Mesendoderm (in vitro differentiated cells): ENCODE data around the gene TAF6L.

Experiments used
- DNase-seq: peaks from one replicate; pipeline ENCODE4 v3.0.0; 2013
- H2AK5ac ChIP-seq: 2 replicates; pipeline ENCODE4 v1.6.1; 2013; ENCODE audit warnings: low read length, inconsistent platforms
- H2BK120ac ChIP-seq: 2 replicates; pipeline ENCODE4 v1.6.1; 2013; ENCODE audit warnings: low read depth, mild to moderate bottlenecking, low read length, moderate library complexity, mixed read lengths
- H2BK15ac ChIP-seq: replicated peaks from 2 replicates; pipeline ENCODE4 v1.6.1; 2013; ENCODE audit warnings: low read depth, mild to moderate bottlenecking, moderate library complexity
- H2BK5ac ChIP-seq: 2 replicates; pipeline ENCODE4 v1.6.1; 2013; ENCODE audit warnings: low read length, inconsistent platforms
- H3K18ac ChIP-seq: 2 replicates; pipeline ENCODE4 v1.6.1; 2013; ENCODE audit warnings: mild to moderate bottlenecking, low read length, mixed read lengths
- H3K23ac ChIP-seq: one replicate; pipeline ENCODE4 v1.6.1; 2013; ENCODE audit warnings: low read length
- H3K27ac ChIP-seq: 2 replicates; pipeline ENCODE4 v1.5.1; 2013; ENCODE audit warnings: low read depth, mild to moderate bottlenecking, inconsistent platforms, low read length, moderate library complexity
- H3K27me3 ChIP-seq: 2 replicates; pipeline ENCODE4 v1.6.1; 2013; ENCODE audit warnings: low read length, control low read depth, mild to moderate bottlenecking, inconsistent platforms; ENCODE audit not compliant: insufficient read depth, poor library complexity
- H3K36me3 ChIP-seq: 2 replicates; pipeline ENCODE4 v1.6.1; 2013; ENCODE audit warnings: low read length, inconsistent platforms; ENCODE audit not compliant: control insufficient read depth, insufficient read depth
- H3K4ac ChIP-seq: one replicate; pipeline ENCODE4 v1.6.1; 2013; ENCODE audit warnings: low read depth, mild to moderate bottlenecking, low read length, moderate library complexity
- H3K4me1 ChIP-seq: 2 replicates; pipeline ENCODE4 v1.6.1; 2013; ENCODE audit warnings: low read depth, low read length, inconsistent platforms; ENCODE audit not compliant: control insufficient read depth
- H3K4me2 ChIP-seq: 2 replicates; pipeline ENCODE4 v1.6.1; 2013; ENCODE audit warnings: low read length
- H3K4me3 ChIP-seq: 2 replicates; pipeline ENCODE4 v1.5.1; 2013; ENCODE audit warnings: mild to moderate bottlenecking, low read length
- H3K56ac ChIP-seq: one replicate; pipeline ENCODE4 v1.6.1; 2013; ENCODE audit warnings: low read length
- H3K79me1 ChIP-seq: 2 replicates; pipeline ENCODE4 v1.6.1; 2013; ENCODE audit warnings: low read length, inconsistent platforms
- H3K79me2 ChIP-seq: 2 replicates; pipeline ENCODE4 v1.6.1; 2013; ENCODE audit warnings: mild to moderate bottlenecking, low read length; ENCODE audit not compliant: control insufficient read depth, insufficient read depth
- H3K9ac ChIP-seq: 2 replicates; pipeline ENCODE4 v1.6.1; 2013; ENCODE audit warnings: low read length, inconsistent platforms
- H4K5ac ChIP-seq: one replicate; pipeline ENCODE4 v1.6.1; 2013; ENCODE audit warnings: low read length
- H4K8ac ChIP-seq: one replicate; pipeline ENCODE4 v1.6.1; 2013; ENCODE audit warnings: low read depth, mild to moderate bottlenecking, control low read depth, low read length, moderate library complexity
- WGBS: extraction: QIAGEN DNeasy Blood & Tissue Kit; methylation state at CpG from one replicate; pipeline ENCODE4 v1.1.7; 2013; ENCODE audit warnings: low lambda C conversion rate, missing lambda C conversion rate; ENCODE audit not compliant: insufficient coverage; ENCODE audit errors: extremely low coverage; 5-methylcytosine and 5-hydroxymethylcytosine counted together

TAF6L gene

DNA sequence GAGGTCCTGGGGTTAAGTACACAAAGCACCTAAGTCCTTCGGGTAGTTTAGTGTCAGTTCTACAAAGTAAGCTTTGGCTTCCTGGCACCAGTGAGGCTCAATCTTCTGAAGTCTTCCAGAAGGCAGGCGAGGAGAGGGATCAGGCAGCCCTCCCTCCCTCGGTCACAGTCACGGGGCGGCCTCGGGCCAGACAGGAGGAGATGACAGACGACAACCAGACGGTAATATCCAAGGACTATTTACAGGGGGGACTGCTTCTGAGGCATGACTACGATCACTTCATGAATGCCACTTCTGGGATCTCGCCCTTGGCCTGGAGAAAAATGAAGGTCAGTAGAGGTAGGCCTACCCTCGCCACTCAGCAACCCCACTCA, 21.0 kb downstream of the TAF6L start:
- Histone ChIP-seq H2BK15ac (no peak overlapping the region), H3K79me2 (peaks cover 28% of the 10 kb centered on the region), H3K18ac (no peak overlapping the region), H3K4me2 (no peak overlapping the region), H2BK5ac (no peak overlapping the region), H3K79me1 (peaks cover 16% of the 10 kb centered on the region), H3K4me1 (peaks cover 2% of the 10 kb centered on the region), H3K56ac (peak overlapping the region; percentile 63), H4K5ac (no peak overlapping the region), H3K4ac (no peak overlapping the region), H2AK5ac (no peak overlapping the region), H3K27me3 (no peaks in the 10 kb centered on the region), H3K9ac (peak overlapping the region; percentile 42), H4K8ac (no peak overlapping the region), H3K27ac (peak overlapping the region; percentile 30), H3K4me3 (no peak overlapping the region), H2BK120ac (no peak overlapping the region), H3K36me3 (peaks cover 22% of the 10 kb centered on the region), H3K23ac (no peak overlapping the region)
- DNase-seq: peak; percentile 57
- no CpG with 5 or more reads among the region's 11 CpGs for WGBS

- H3K4me1 ChIP-seq: peaks cover 2% of the 10 kb centered on the region
- peaks cover 22% of the 10 kb centered on the region for H3K79me2 ChIP-seq
- H2BK5ac ChIP-seq: no peak overlapping the region
- no peak overlapping the region for H3K4ac ChIP-seq
- no peak overlapping the region for H3K4me2 ChIP-seq
- H2AK5ac ChIP-seq: no peak overlapping the region
- H3K27me3 ChIP-seq: no peaks in the 10 kb centered on the region
- no peak overlapping the region for H3K56ac ChIP-seq
- H3K4me3 ChIP-seq: no peak overlapping the region
- no peak overlapping the region for H3K23ac ChIP-seq
- H3K9ac ChIP-seq: no peak overlapping the region
- no peak overlapping the region for H2BK15ac ChIP-seq
- no peak overlapping the region for H3K27ac ChIP-seq
- no peak overlapping the region for H3K18ac ChIP-seq
- H4K5ac ChIP-seq: no peak overlapping the region
- H3K79me1 ChIP-seq: peaks cover 9% of the 10 kb centered on the region
- WGBS: no CpG with 5 or more reads among the region's 8 CpGs
- H2BK120ac ChIP-seq: no peak overlapping the region
- no peak for DNase-seq
- H4K8ac ChIP-seq: no peak overlapping the region
- peaks cover 21% of the 10 kb centered on the region for H3K36me3 ChIP-seq
These were observed 23.1 kb downstream of the TAF6L start for GRCh38 chr11:62794201-62794775.

GRCh38 chr11:62796281-62796680, 25.1 kb downstream of the TAF6L start:
- H3K18ac ChIP-seq: no peak overlapping the region
- peaks cover 31% of the 10 kb centered on the region for H3K36me3 ChIP-seq
- no peak overlapping the region for H2BK15ac ChIP-seq
- DNase-seq: peak; percentile 63
- peaks cover 2% of the 10 kb centered on the region for H3K79me1 ChIP-seq
- no peak overlapping the region for H4K8ac ChIP-seq
- no peaks in the 10 kb centered on the region for H3K27me3 ChIP-seq
- no CpG with 5 or more reads among the region's 7 CpGs for WGBS
- H3K4me1 ChIP-seq: no peaks in the 10 kb centered on the region
- no peak overlapping the region for H3K27ac ChIP-seq
- H2BK5ac ChIP-seq: no peak overlapping the region
- H3K23ac ChIP-seq: no peak overlapping the region
- no peak overlapping the region for H2AK5ac ChIP-seq
- no peak overlapping the region for H3K9ac ChIP-seq
- no peak overlapping the region for H4K5ac ChIP-seq
- no peak overlapping the region for H3K4me3 ChIP-seq
- no peak overlapping the region for H3K56ac ChIP-seq
- H3K4ac ChIP-seq: no peak overlapping the region
- no peak overlapping the region for H2BK120ac ChIP-seq
- no peak overlapping the region for H3K4me2 ChIP-seq
- peaks cover 4% of the 10 kb centered on the region for H3K79me2 ChIP-seq

DNA sequence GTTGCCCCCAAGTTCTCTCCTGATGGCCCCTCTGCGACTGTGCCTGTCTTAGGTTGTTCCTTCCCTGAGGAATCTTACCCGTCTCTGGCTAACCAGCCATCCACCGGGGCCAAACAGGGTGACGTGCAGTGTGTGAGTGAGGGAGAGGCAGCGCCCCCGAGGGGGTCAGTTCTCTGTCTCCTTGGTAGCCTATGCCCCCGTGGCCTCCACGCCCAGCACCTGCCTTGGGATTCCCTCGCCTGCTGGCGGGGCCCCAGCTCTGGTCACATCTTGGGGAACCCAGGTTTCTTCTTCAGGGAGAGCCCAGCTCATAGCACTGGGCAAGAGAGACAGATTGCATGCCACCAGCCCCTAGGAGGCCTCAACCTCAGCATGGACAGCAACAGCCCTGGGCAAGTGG, 28.3 kb downstream of the TAF6L start:
- H4K8ac ChIP-seq: no peak overlapping the region
- no peaks in the 10 kb centered on the region for H3K27me3 ChIP-seq
- H3K79me1 ChIP-seq: peaks cover 11% of the 10 kb centered on the region
- peaks cover 29% of the 10 kb centered on the region for H3K36me3 ChIP-seq
- no peak overlapping the region for H3K56ac ChIP-seq
- no peak overlapping the region for H3K4me3 ChIP-seq
- no peak overlapping the region for H3K18ac ChIP-seq
- no peak overlapping the region for H2BK15ac ChIP-seq
- peaks cover 3% of the 10 kb centered on the region for H3K4me1 ChIP-seq
- no peak overlapping the region for H3K9ac ChIP-seq
- H3K79me2 ChIP-seq: peaks cover 13% of the 10 kb centered on the region
- WGBS: no CpG with 5 or more reads among the region's 10 CpGs
- no peak overlapping the region for H2BK5ac ChIP-seq
- H4K5ac ChIP-seq: no peak overlapping the region
- no peak overlapping the region for H3K27ac ChIP-seq
- H3K23ac ChIP-seq: no peak overlapping the region
- no peak overlapping the region for H3K4me2 ChIP-seq
- H2AK5ac ChIP-seq: no peak overlapping the region
- H3K4ac ChIP-seq: no peak overlapping the region
- DNase-seq: no peak
- H2BK120ac ChIP-seq: no peak overlapping the region

- no peak for DNase-seq
- no peak overlapping the region for H4K8ac ChIP-seq
- no peak overlapping the region for H2BK120ac ChIP-seq
- no CpG with 5 or more reads among the region's 4 CpGs for WGBS
- no peak overlapping the region for H2BK15ac ChIP-seq
- H3K79me1 ChIP-seq: peaks cover 12% of the 10 kb centered on the region
- no peak overlapping the region for H2BK5ac ChIP-seq
- no peaks in the 10 kb centered on the region for H3K27me3 ChIP-seq
- H3K4me1 ChIP-seq: peaks cover 5% of the 10 kb centered on the region
- no peak overlapping the region for H3K9ac ChIP-seq
- H3K56ac ChIP-seq: no peak overlapping the region
- H3K79me2 ChIP-seq: peaks cover 18% of the 10 kb centered on the region
- H2AK5ac ChIP-seq: no peak overlapping the region
- H3K4me3 ChIP-seq: no peak overlapping the region
- no peak overlapping the region for H3K23ac ChIP-seq
- no peak overlapping the region for H3K4ac ChIP-seq
- no peak overlapping the region for H4K5ac ChIP-seq
- no peak overlapping the region for H3K4me2 ChIP-seq
- H3K18ac ChIP-seq: no peak overlapping the region
- peaks cover 22% of the 10 kb centered on the region for H3K36me3 ChIP-seq
- H3K27ac ChIP-seq: no peak overlapping the region
These were observed 29.9 kb downstream of the TAF6L start for GRCh38 chr11:62801071-62801470.
